ENCODE measurements around the gene ATG10. TPM values are rescaled to one million over a fixed set of nuclear protein-coding genes. Genes with fewer than 3 reads are reported as not detected.
"Not testable (repeated sequence)": the region's sequence is repeated elsewhere in the genome, so short reads cannot be mapped to it uniquely, and the experiment has no call there.

The ATG10 gene
- total and polyA plus RNA-seq, 9 donors, result 2.6 to 7.8 (median 4.6) TPM

DNA sequence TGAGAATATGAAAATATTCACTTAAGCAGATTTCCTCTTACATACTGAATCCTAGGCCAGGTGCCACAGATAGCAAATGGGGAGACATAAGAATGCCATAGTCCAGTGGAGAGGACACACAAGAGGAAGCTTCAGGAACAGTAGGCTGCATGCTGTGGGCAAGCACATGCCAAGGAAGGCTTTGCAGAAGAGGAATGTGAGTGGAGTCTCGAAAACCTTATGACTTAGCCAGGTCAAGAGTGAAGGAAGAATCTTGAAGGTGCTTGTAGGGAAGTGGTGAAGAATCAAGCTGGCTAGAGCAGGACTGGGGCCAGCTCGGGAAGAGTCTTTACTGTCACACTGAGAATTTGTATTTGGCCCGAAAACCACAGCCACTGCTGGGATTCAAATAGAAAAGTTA lies 285.9 kb downstream of the ATG10 start:
- no peak for DNase-seq
- Histone ChIP-seq H3K4me3 (no peak overlapping the region), H3K9me3 (no peaks in the 10 kb centered on the region), H3K27ac (no peak overlapping the region), H3K27me3 (no peaks in the 10 kb centered on the region), H3K36me3 (no peaks in the 10 kb centered on the region), H3K4me1 (ENCODE audit: insufficient read depth) (no peaks in the 10 kb centered on the region)
- TF ChIP-seq EP300 (IDR thresholded peaks at IDR 0.05) (no peak), POLR2A (IDR thresholded peaks at IDR 0.05) (no peak)
- TF ChIP-seq, protein P1, sequence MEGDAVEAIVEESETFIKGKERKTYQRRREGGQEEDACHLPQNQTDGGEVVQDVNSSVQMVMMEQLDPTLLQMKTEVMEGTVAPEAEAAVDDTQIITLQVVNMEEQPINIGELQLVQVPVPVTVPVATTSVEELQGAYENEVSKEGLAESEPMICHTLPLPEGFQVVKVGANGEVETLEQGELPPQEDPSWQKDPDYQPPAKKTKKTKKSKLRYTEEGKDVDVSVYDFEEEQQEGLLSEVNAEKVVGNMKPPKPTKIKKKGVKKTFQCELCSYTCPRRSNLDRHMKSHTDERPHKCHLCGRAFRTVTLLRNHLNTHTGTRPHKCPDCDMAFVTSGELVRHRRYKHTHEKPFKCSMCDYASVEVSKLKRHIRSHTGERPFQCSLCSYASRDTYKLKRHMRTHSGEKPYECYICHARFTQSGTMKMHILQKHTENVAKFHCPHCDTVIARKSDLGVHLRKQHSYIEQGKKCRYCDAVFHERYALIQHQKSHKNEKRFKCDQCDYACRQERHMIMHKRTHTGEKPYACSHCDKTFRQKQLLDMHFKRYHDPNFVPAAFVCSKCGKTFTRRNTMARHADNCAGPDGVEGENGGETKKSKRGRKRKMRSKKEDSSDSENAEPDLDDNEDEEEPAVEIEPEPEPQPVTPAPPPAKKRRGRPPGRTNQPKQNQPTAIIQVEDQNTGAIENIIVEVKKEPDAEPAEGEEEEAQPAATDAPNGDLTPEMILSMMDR (IDR thresholded peaks at IDR 0.05), result no peak
- intact Hi-C loops (cut with DNase I), result no loop called here
- 87 to 94% (median 92%) methylated on average over 3 of the region's 3 CpGs for WGBS, 3 donors

DNA sequence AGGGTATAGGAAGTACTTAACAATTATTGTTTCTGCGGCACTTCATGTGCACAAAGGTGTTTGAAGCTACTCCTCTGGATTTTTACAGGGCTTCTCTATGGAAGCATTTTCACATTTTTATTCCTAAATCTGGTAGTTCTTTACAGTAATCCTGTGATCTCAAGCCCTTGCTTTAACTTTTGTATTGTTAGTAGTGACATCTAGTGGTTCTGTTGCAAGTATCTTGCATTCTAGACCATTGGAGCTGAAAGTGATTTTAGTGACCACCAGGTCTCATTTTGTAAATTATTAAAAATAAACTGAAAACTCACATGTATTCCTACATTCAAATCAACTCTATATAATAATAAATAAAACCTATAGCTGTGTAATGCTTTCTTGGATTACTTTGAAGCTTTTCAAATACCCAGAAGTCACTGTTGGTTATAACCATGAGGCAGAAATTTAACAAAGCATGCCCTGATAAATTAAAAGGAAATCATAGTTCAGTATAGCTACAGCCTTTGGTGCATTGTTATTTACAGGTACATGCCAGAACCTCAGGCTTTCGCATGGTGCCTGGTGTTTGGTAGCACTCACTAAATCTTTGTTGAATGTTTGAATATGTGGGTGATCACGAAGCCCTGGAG lies 287.5 kb downstream of the ATG10 start:
- intact Hi-C loops (cut with DNase I), result no loop called here
- Histone ChIP-seq H3K4me1 (ENCODE audit: insufficient read depth) (no peaks in the 10 kb centered on the region), H3K27me3 (no peaks in the 10 kb centered on the region), H3K4me3 (no peak overlapping the region), H3K9me3 (no peaks in the 10 kb centered on the region), H3K36me3 (no peaks in the 10 kb centered on the region), H3K27ac (no peak overlapping the region)
- DNase-seq, result no peak
- WGBS, 3 donors, result 63 to 73% (median 66%) methylated on average over 3 of the region's 3 CpGs
- TF ChIP-seq, protein P1 (IDR thresholded peaks at IDR 0.05), result no peak
- TF ChIP-seq EP300 (IDR thresholded peaks at IDR 0.05) (no peak), POLR2A (IDR thresholded peaks at IDR 0.05) (no peak)

DNA sequence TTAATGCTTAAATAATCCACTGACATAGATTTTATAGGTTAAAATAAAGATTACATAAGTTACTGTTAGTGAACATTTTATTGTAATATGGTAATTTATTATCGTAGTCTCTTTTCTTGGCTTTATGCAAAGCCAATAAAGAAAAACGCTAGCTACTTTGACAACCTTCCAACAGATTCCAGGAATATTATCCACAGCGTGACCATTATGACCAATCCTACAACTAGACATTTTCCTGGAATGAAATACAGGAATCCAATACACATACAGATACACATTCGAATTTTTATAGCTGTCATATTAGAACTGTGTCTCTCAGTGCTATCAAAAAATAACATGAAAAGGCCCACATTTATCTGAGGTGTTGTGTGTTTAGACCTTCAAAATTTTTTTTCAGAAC lies 293.2 kb downstream of the ATG10 start:
- H3K4me1 ChIP-seq (ENCODE audit: insufficient read depth), result no peaks in the 10 kb centered on the region
- 6 to 11% (median 8%) methylated on average over 4 of the region's 4 CpGs for WGBS, 3 donors

DNA sequence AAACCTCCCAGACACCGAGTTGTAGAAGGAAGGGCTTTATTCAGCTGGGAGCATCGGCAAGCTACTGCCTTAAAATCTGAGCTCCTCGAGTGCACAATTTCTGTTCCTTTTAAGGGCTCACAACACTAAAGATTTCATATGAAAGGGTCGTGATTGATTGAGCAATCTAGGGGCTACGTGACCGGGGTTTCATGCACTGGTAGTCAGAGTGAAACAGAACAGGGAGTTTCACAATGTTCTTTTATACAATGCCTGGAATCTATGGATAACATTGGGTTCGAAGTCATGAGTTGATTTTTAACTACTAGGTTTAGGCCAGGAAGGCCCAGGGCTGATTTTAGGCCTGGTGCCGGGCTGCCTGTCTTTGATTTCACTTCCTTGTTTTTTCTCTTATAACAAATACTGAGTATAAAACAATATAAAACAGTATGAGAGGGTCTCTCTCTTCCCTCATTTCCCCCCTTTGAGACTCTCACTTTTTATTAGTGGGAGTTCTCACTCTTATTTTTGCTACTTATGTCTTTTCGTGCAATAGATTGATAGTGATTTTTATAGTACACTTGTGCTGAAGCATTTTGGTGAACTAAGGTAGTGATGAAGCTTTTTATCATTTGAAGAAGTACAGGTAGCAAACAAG lies 295.6 kb downstream of the ATG10 start:
- intact Hi-C loops (cut with DNase I); DNase-seq; H3K9me3 ChIP-seq; H3K4me3 ChIP-seq; H3K4me1 ChIP-seq (ENCODE audit: insufficient read depth); H3K27ac ChIP-seq; H3K27me3 ChIP-seq; H3K36me3 ChIP-seq: not testable (repeated sequence)
- 97 to 98% (median 97%) methylated on average over 9 of the region's 9 CpGs for WGBS, 3 donors

More for the DNA sequence above, 293.2 kb downstream of the ATG10 start:
- intact Hi-C loops (cut with DNase I), result no loop called here
- no peaks in the 10 kb centered on the region for H3K36me3 ChIP-seq
- no peaks in the 10 kb centered on the region for H3K27me3 ChIP-seq
- no peak for DNase-seq
- no peak overlapping the region for H3K4me3 ChIP-seq
- TF ChIP-seq POLR2A (IDR thresholded peaks at IDR 0.05) (no peak), EP300 (IDR thresholded peaks at IDR 0.05) (no peak)
- TF ChIP-seq, protein P1 (IDR thresholded peaks at IDR 0.05), result no peak
- H3K9me3 ChIP-seq, result no peaks in the 10 kb centered on the region
- H3K27ac ChIP-seq, result no peak overlapping the region

DNA sequence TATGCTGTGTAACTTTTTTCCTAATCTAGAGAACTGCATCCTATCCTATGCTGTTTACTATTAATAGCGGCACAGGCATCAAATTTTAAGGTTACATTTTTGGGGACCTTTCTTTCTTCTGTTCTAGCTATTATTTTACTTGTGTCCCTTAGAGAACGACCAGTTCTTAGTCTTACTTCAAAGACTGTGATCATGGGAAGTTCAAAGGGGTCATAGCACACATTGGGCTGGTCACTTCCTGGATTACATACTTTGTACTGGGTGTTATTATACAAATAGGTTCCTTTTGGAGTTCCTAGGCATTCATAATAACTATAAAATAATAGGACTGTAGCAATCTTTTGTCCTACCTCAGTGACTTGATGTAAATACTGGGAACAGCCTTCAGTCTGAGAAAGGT lies 297.5 kb downstream of the ATG10 start:
- H3K9me3 ChIP-seq; H3K4me3 ChIP-seq; intact Hi-C loops (cut with DNase I); DNase-seq; H3K4me1 ChIP-seq (ENCODE audit: insufficient read depth); H3K27me3 ChIP-seq; H3K36me3 ChIP-seq; H3K27ac ChIP-seq: not testable (repeated sequence)
- WGBS, 3 donors, result 77 to 90% (median 88%) methylated on average over 2 of the region's 2 CpGs

DNA sequence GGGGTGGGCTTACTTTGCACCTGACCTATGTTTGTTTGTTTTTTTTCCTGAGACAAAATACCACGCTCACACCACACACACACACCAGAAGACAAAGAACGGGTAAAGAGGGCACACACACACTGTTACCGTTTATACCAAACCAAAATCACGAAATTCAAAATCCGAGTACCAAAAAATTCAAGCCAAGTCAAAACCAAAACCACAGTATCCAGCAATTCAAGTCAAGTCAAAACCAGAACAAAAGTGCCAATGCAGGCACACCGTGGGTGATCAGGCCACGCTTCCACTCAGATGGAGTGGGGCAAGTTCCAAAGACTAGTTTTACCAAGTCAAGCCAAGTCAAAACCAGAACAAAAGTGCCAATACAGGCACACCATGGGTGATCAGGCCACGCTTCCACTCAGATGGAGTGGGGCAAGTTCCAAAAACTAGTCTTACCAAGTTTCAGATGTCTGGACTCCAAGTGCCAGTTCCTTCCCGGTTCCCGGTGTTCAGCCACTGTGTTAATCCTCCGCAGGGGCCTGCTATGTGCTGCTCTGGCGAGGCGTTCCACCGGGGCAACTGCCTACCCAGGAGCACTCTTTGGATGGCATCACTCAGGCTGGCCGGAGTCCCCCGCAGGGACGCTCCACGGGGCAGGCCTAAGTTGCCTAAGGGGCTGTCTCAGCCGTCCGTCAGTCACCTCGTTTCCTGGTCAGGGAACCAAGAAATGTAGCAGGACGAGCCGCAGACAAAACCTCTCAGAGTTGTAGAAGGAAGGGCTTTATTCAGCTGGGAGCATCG lies 300.9 kb downstream of the ATG10 start:
- H3K27me3 ChIP-seq; intact Hi-C loops (cut with DNase I); H3K36me3 ChIP-seq; H3K9me3 ChIP-seq; H3K4me3 ChIP-seq; H3K27ac ChIP-seq; H3K4me1 ChIP-seq (ENCODE audit: insufficient read depth): not testable (repeated sequence)
- WGBS, 3 donors, result 90 to 92% (median 92%) methylated on average over 24 of the region's 24 CpGs
- peak in 1 of 5 donors; percentile 21 for DNase-seq

DNA sequence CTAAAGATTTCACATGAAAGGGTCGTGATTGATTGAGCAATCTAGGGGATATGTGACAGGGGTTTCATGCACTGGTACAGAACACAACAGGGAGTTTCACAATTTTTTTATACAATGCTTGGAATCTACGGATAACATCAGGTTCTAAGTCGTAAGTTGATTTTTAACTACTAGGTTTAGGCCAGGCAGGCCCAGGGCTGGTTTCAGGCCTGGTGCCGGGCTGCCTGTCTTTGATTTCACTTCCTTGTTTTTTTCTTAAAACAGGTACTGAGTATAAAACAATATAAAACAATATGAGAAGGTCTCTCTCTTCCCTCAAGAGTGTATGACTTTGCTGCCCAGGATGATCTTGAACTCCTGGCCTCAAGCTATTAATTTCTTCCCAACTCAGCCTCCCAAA lies 301.6 kb downstream of the ATG10 start:
- DNase-seq; H3K4me1 ChIP-seq (ENCODE audit: insufficient read depth); H3K36me3 ChIP-seq; intact Hi-C loops (cut with DNase I); H3K4me3 ChIP-seq; H3K27ac ChIP-seq; H3K9me3 ChIP-seq; H3K27me3 ChIP-seq: not testable (repeated sequence)
- 78 to 86% (median 84%) methylated on average over 4 of the region's 4 CpGs for WGBS, 3 donors
